GM12878 (cell line): Measurements from ENCODE around the gene NCOA4. TPM values are rescaled to one million over a fixed set of nuclear protein-coding genes. Genes with fewer than 3 reads are reported as not detected.

Experiments
- ATF7 ChIP-seq: fragments of 450-650 bp; IDR thresholded peaks from 2 replicates; pipeline ENCODE4 v1.6.1; 2016; ENCODE audit warnings: low read depth, mild to moderate bottlenecking
- CEBPZ ChIP-seq: fragments of 150-350 bp; IDR thresholded peaks from 2 replicates; pipeline ENCODE4 v1.6.1; 2016; ENCODE audit warnings: low read depth, low read length
- ETV6 ChIP-seq, 2 experiments: fragments of 450-650 bp in 1 of 2; IDR thresholded peaks in 1 of 2; conservative IDR thresholded peaks in 1 of 2; 2 replicates each; pipeline ENCODE4 v1.6.1; 2014; ENCODE audit warnings: antibody characterized with exemption in 1 of 2, borderline replicate concordance in 1 of 2, low read depth in 1 of 2, mild to moderate bottlenecking in 1 of 2, moderate library complexity in 1 of 2
- IRF5 ChIP-seq: fragments of 450-650 bp; IDR thresholded peaks from 2 replicates; pipeline ENCODE4 v1.6.1; 2017; ENCODE audit warnings: borderline replicate concordance
- NFXL1 ChIP-seq: fragments of 450-650 bp; IDR thresholded peaks from 2 replicates; pipeline ENCODE4 v1.6.1; 2017; ENCODE audit warnings: antibody characterized with exemption, mild to moderate bottlenecking, borderline replicate concordance
- PKNOX1 ChIP-seq: fragments of 450-650 bp; IDR thresholded peaks from 2 replicates; pipeline ENCODE4 v1.6.1; 2016; ENCODE audit warnings: mild to moderate bottlenecking
- RAD21 ChIP-seq: IDR thresholded peaks from 2 replicates; pipeline ENCODE4 v1.6.1; 2011; ENCODE audit warnings: mild to moderate bottlenecking, low read depth, low read length, moderate library complexity; ENCODE audit not compliant: insufficient read depth
- SMC3 ChIP-seq: IDR thresholded peaks from 2 replicates; pipeline ENCODE4 v1.6.1; 2011; ENCODE audit warnings: low read length, improper control_type of control experiment, borderline replicate concordance
- SREBF1 ChIP-seq: IDR thresholded peaks from 2 replicates; pipeline ENCODE4 v1.6.1; 2012; ENCODE audit warnings: mild to moderate bottlenecking, low read length
- STAT1 ChIP-seq: fragments of 450-650 bp; conservative IDR thresholded peaks from 2 replicates; pipeline ENCODE4 v1.6.1; 2014; ENCODE audit warnings: antibody characterized with exemption, mild to moderate bottlenecking
- USF1 ChIP-seq: IDR thresholded peaks from 2 replicates; pipeline ENCODE4 v1.6.1; 2011; ENCODE audit warnings: borderline replicate concordance, low read depth, mild to moderate bottlenecking, moderate library complexity, mixed read lengths, low read length; ENCODE audit not compliant: insufficient read depth; ENCODE audit errors: extremely low read length
- ZNF592 ChIP-seq: fragments of 450-650 bp; IDR thresholded peaks from 2 replicates; pipeline ENCODE4 v1.6.1; 2017; ENCODE audit warnings: mild to moderate bottlenecking, moderate library complexity
- polyA plus RNA-seq, 11 experiments: library from polyadenylated mRNA; depleted of rRNA in 4 of 11; unstranded in 6 of 11; stranded (reverse) in 5 of 11; fragments of >200 nt; fragmentation: Nextera tagmentation in 4 of 11; fragmentation: Illumina TruSeq in 1 of 11; extraction: Ambion mirVana in 4 of 11; extraction: Trizol in 1 of 11; gene quantifications; 1 replicate in 1 of 11; 2 replicates in 10 of 11; pipeline versions ENCODE4 v1.2.1 to v1.2.3, GENCODE V29; 2011 to 2016; ENCODE audit warnings: inconsistent platforms in 2 of 11, missing spikeins in 2 of 11, low read depth in 1 of 11
- total RNA-seq, 4 experiments: library from RNA; depleted of rRNA in 3 of 4; stranded (reverse); fragments of >200 nt in 3 of 4; fragmentation: Illumina TruSeq in 1 of 4; extraction: Trizol in 1 of 4; gene quantifications; 2 replicates each; pipeline versions ENCODE4 v1.2.1 to v1.2.3, GENCODE V29; 2013 to 2021

NCOA4 gene
- total and polyA plus RNA-seq, 10 of the 15 experiments (the other 5 are each of a cell fraction or from before 2014, with no cell fraction given): 57.5 to 119 (median 100) TPM

- TF ChIP-seq ZNF592 (peak; percentile 34; the same call in 1 of the 2 replicates), IRF5 (no peak), PKNOX1 (peak; percentile 49; the same call in 1 of the 2 replicates), CEBPZ (no peak), ATF7 (no peak), SREBF1 (no peak), SMC3 (peak; percentile 58; the same call in 1 of the 2 replicates), STAT1 (no peak), ETV6 (conservative IDR thresholded peaks at IDR 0.05 in 1 of 2, IDR thresholded peaks at IDR 0.05 in 1 of 2; ENCODE audit: borderline replicate concordance in 1 of 2, low read depth in 1 of 2) (no peak), NFXL1 (no peak), RAD21 (peak; percentile 80), USF1 (no peak)
These were observed 1.6 kb downstream of the NCOA4 start (continued) for GRCh38 chr10:46028584-46029460.
